Fibroblast of the aortic adventitia (primary cell): ENCODE results near the gene EIF1AY. TPM values are rescaled to one million over a fixed set of nuclear protein-coding genes. Genes with fewer than 3 reads are reported as not detected.

ENCODE experiments used
- DNase-seq: peaks from one replicate; pipeline ENCODE4 v3.0.0-alpha.2; 2010; ENCODE audit warnings: low read depth
- H3K4me3 ChIP-seq: 2 replicates; pipeline ENCODE4 v1.5.1; 2011; ENCODE audit warnings: low read depth, mild to moderate bottlenecking, control low read depth, low read length, moderate library complexity
- CTCF ChIP-seq: IDR thresholded peaks from 2 replicates; pipeline ENCODE4 v1.5.1; 2011; ENCODE audit warnings: mild to moderate bottlenecking, low read length, control low read depth, inconsistent platforms; ENCODE audit not compliant: insufficient read depth
- total RNA-seq: library from RNA; depleted of rRNA; stranded (reverse); fragments of >200 nt; gene quantifications from 2 replicates; pipeline ENCODE4 v1.2.3, GENCODE V29; 2012; ENCODE audit warnings: low replicate concordance

EIF1AY gene
- 33.4 TPM in 1 of 2 replicates, not detected in the other for total RNA-seq

GRCh38 chrY:20575531-20576121, at the start of gene EIF1AY:
TSS of gene EIF1AY (plus strand) at chrY:20575776. CDS start at chrY:20575872, 96 bp downstream.
- no peak within 1 kb of the TSS for H3K4me3 ChIP-seq
- no peak for DNase-seq
- no peak for TF ChIP-seq CTCF

GRCh38 chrY:20528435-20528834, 47.1 kb upstream of the EIF1AY start:
- no peak overlapping the region for H3K4me3 ChIP-seq
- TF ChIP-seq CTCF: no peak
- DNase-seq: no peak

- DNase-seq: no peak
- no peak for TF ChIP-seq CTCF
- H3K4me3 ChIP-seq: no peak overlapping the region
Measured at GRCh38 chrY:20538186-20538585, 37.4 kb upstream of the EIF1AY start.

- no peak for DNase-seq
- no peak for TF ChIP-seq CTCF
- H3K4me3 ChIP-seq: no peak overlapping the region
Measured at GRCh38 chrY:20538933-20539332, 36.6 kb upstream of the EIF1AY start.

- TF ChIP-seq CTCF: no peak
Measured at GRCh38 chrY:20544451-20544960, 31.1 kb upstream of the EIF1AY start.

GRCh38 chrY:20546071-20546470, 29.5 kb upstream of the EIF1AY start:
- TF ChIP-seq CTCF: no peak
- no peak for DNase-seq
- no peak overlapping the region for H3K4me3 ChIP-seq

More at GRCh38 chrY:20544451-20544960, 31.1 kb upstream of the EIF1AY start:
- no peak overlapping the region for H3K4me3 ChIP-seq
- no peak for DNase-seq

- H3K4me3 ChIP-seq: no peak overlapping the region
- DNase-seq: no peak
- no peak for TF ChIP-seq CTCF
Measured at GRCh38 chrY:20549289-20549688, 26.3 kb upstream of the EIF1AY start.
